ENCODE data around the gene C12orf56. TPM values are rescaled to one million over a fixed set of nuclear protein-coding genes. Genes with fewer than 3 reads are reported as not detected.

Gene C12orf56
- total and polyA plus RNA-seq, 9 of the 15 experiments (the other 6 are each of a cell fraction or from before 2014, with no cell fraction given) = 0.40 to 4.8 (median 1.2) TPM

- TF ChIP-seq MGA (IDR thresholded peaks at IDR 0.05) = no peak
These were observed 3.3 kb downstream of the C12orf56 start (continued) for GRCh38 chr12:64387197-64387816.

Measured in K562 (cell line).